ENCODE results near the gene AMHR2.

DNA sequence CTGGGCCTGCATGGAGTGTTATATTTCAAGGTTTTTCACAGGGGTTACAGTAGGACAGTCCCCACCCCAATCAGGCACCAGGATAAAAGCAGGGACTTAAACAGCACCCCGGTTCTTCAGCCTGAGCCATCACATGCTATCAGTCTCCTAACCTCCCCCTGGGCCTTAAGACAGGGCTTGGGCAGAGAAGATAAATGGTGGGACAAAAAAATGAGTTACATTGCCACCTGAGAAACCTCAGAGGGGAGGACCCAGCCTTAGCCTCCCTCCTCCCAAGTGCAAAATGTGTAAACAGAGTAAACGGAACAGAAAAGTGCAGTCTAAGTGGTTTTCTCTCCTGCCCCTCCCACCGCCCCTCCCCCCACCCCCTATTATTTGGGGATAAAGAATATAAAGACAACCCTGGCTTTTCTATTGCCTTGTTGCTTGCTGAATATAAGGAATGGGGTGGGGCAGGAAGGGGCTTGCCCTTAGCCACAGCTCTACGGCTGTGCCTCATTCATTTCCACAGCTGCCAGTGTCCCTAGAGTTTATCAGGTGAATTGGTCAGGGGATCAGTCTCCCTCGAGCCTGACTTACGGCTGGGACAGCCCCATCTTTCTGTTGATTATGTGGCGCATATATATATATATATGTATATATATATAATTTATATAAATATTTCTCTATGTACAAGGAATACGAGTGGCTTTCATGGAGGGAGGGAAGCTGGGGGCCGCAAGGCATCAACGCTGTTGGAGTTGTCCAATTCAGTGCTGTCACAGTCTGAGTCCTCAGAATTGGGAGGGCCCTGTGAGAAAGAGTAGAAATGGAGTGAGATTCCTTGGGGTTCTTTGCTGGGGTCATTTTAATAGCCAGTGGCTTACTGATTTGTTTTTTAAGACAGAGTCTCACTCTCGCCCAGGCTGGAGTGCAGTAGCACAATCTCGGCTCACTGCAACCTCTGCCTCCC lies 57.1 kb downstream of the AMHR2 start:
- TF ChIP-seq, protein P1, sequence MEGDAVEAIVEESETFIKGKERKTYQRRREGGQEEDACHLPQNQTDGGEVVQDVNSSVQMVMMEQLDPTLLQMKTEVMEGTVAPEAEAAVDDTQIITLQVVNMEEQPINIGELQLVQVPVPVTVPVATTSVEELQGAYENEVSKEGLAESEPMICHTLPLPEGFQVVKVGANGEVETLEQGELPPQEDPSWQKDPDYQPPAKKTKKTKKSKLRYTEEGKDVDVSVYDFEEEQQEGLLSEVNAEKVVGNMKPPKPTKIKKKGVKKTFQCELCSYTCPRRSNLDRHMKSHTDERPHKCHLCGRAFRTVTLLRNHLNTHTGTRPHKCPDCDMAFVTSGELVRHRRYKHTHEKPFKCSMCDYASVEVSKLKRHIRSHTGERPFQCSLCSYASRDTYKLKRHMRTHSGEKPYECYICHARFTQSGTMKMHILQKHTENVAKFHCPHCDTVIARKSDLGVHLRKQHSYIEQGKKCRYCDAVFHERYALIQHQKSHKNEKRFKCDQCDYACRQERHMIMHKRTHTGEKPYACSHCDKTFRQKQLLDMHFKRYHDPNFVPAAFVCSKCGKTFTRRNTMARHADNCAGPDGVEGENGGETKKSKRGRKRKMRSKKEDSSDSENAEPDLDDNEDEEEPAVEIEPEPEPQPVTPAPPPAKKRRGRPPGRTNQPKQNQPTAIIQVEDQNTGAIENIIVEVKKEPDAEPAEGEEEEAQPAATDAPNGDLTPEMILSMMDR (conservative IDR thresholded peaks at IDR 0.05 in 1 of 2, IDR thresholded peaks at IDR 0.05 in 1 of 2; ENCODE audit: extremely low read depth in 1 of 2, insufficient read depth in 1 of 2, low read depth in 1 of 2, low read length in 2 of 2), result no peak
- no peak for TF ChIP-seq EZH2 (IDR thresholded peaks at IDR 0.05; ENCODE audit: borderline replicate concordance, low read length)
